ENCODE results near the gene IRF7.
A peak's percentile ranks its signal among the peaks of the same experiment; 100 is the strongest.

GRCh38 chr11:575313-575995, 40.3 kb downstream of the IRF7 start:
- peak in 1 of 2 donors; percentile 25 for TF ChIP-seq POLR2A (IDR thresholded peaks at IDR 0.05)
- no peak for TF ChIP-seq CTCF (IDR thresholded peaks at IDR 0.05)

All from heart left ventricle (tissue), 13 donors.